GM23338 (cell line): ENCODE data around the gene ZNF491.

ENCODE experiments used
- CREB1 ChIP-seq: fragments of 250-450 bp; sonication (Bioruptor Pico); IDR thresholded peaks from 2 replicates; pipeline ENCODE4 v1.5.0; 2020; ENCODE audit warnings: low read depth, mild to moderate bottlenecking, moderate library complexity
- CTCF ChIP-seq, 2 experiments: fragments of 200-600 bp in 1 of 2; sonication (generic) in 1 of 2; conservative IDR thresholded peaks; 2 replicates each; pipeline versions ENCODE4 v1.5.1 to v1.6.1; 2016 to 2017; ENCODE audit warnings: antibody characterized with exemption in 2 of 2, low read depth in 2 of 2, mild to moderate bottlenecking in 2 of 2, moderate library complexity in 1 of 2
- ETS1 ChIP-seq: IDR thresholded peaks from 2 replicates; pipeline ENCODE4 v1.6.1; 2016; ENCODE audit warnings: antibody characterized with exemption
- EZH2 ChIP-seq: fragments of 200-600 bp; sonication (generic); IDR thresholded peaks from one replicate; pipeline ENCODE4 v1.8.0; 2017; ENCODE audit warnings: antibody characterized with exemption, mild to moderate bottlenecking, low read depth; ENCODE audit not compliant: unreplicated experiment
- EZH2phosphoT487 ChIP-seq: fragments of 200-600 bp; sonication (generic); IDR thresholded peaks from one replicate; pipeline ENCODE4 v1.8.1; 2018; ENCODE audit warnings: antibody characterized with exemption; ENCODE audit not compliant: unreplicated experiment
- POLR2AphosphoS5 ChIP-seq: IDR thresholded peaks from 2 replicates; pipeline ENCODE4 v1.6.1; 2016; ENCODE audit warnings: antibody characterized with exemption, low read depth
- REST ChIP-seq: IDR thresholded peaks from one replicate; pipeline ENCODE4 v1.6.1; 2018; ENCODE audit warnings: antibody characterized with exemption; ENCODE audit not compliant: unreplicated experiment

- no peak for TF ChIP-seq REST
- no peak for TF ChIP-seq CTCF (conservative IDR thresholded peaks at IDR 0.05; ENCODE audit: low read depth in 2 of 2)
- TF ChIP-seq EZH2: no peak
- TF ChIP-seq POLR2AphosphoS5: no peak
- no peak for TF ChIP-seq CREB1
- no peak for TF ChIP-seq EZH2phosphoT487
- TF ChIP-seq ETS1: no peak
These were observed 46.0 kb upstream of the ZNF491 start for GRCh38 chr19:11752244-11752736.
